Activated T-cell treated with anti-CD3 and anti-CD28 coated beads, Interleukin-2, amount 50 U/mL, for 48 hours (primary cell): ENCODE measurements around the gene ARHGEF17.

ENCODE experiments used
- DNase-seq, 2 experiments: peaks; one replicate each; pipeline ENCODE4 v3.0.0-alpha.2; 2020

Gene ARHGEF17

GRCh38 chr11:73383249-73384124 lies 75.4 kb downstream of the ARHGEF17 start:
- no peak for DNase-seq

DNA sequence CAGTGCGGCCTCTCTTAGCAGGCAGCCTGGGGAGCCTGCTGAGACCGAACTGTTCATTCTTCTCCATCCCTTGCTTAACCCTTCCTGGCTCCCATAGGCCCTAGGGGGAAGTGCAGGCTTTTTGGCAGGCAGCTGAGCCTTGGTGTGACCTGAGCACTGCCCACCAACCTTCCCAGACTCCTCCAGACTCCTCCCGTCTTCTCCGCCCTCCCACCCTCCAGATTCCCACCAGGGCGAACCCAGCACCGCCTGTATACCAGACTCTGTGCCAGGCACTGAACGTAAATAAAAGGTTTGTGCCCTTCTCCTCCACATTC lies 76.0 kb downstream of the ARHGEF17 start:
- no peak for DNase-seq

GRCh38 chr11:73384531-73384871 lies 76.4 kb downstream of the ARHGEF17 start:
- no peak for DNase-seq

- DNase-seq: peak in 1 of 2 experiments; percentile 46
Observed at GRCh38 chr11:73384872-73385689, 77.0 kb downstream of the ARHGEF17 start.

GRCh38 chr11:73386016-73386415 lies 77.9 kb downstream of the ARHGEF17 start:
- no peak for DNase-seq

- no peak for DNase-seq
Observed at GRCh38 chr11:73386546-73386945, 78.5 kb downstream of the ARHGEF17 start.

- DNase-seq: no peak
Observed at GRCh38 chr11:73387594-73388264, 79.7 kb downstream of the ARHGEF17 start.

DNA sequence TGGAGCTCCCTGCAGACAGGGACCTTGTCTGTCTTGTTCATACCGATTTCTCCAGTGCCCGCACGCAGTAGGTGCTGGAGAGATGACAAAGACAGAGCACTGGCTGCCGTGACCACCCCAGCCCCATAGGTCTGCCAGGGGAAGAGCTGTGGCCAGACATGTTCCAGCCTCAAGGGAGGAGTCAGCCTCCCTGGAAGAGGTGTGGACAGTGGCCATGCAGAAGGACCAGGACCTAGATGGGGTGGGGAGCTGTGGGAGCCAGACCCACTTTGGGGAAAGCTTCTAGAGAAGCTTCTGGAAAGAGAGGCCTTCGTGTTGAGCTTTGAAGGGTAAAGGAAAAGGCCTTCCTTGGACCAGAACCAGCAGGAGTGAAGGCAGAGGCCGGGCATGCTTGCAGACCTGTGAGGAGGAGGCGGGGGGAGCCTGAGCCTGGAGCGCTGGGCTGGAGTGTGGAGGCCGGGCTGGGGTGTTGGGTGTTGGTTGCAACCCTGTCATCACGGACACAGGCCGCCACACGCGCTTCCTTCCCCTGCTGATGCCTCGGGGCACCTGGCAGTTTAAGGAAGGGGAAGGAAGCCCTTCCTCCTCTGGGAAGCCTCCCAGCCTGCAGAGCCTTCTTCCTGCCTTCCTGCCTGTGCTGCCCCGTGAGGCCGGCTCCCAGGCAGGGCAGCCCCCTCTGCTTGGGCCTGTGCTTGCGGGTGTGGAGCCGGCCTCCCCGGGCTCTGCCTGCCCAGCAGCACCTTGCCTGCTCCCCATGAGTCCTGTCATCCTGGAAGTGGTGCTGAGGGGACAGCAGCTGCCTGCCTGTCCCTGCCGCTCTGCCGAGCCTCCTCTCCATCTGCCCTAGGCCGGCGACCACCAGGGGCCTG lies 80.4 kb downstream of the ARHGEF17 start:
- no peak for DNase-seq

DNA sequence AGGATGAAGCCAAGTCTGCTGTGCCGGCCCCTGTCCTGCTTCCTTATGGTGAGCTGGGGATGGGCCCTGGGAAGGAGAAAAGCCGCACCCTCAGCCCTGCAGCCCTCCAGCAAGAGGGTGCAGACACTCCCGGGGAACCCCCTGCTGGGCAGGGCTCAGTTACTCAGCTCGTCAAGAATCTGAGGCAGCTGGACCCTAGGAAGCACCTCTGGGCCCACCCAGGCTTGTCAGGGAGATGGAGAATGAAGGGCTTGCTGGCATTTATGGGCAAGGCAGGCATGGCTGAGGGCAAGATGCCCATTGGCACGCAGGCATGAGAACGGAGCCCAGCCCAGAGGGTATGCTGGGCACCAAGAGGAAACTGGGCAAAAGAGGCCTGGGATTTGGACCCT lies 81.1 kb downstream of the ARHGEF17 start:
- no peak for DNase-seq

GRCh38 chr11:73389916-73390315 lies 81.8 kb downstream of the ARHGEF17 start:
- no peak for DNase-seq

- DNase-seq: no peak
Observed at GRCh38 chr11:73390601-73391565, 82.8 kb downstream of the ARHGEF17 start.

DNA sequence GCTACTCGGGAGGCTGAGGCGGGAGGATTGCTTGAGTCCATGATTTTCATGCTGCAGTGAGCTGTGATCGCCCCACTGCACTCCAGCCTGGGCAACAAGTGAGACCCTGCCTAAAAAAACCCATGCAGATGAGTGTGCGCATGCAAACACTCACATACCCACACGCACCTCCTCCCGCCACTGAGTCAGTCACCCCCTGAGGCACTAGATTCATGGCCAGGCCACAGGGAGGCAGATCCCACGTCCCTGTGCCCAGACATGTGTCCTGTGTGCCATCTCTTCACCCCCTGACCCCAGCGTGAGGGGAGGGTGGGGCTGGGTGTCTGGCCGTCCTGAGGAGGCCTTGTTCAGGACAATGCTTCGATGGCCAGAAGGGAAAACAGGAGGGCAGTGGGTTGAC lies 83.6 kb downstream of the ARHGEF17 start:
- DNase-seq: no peak

DNA sequence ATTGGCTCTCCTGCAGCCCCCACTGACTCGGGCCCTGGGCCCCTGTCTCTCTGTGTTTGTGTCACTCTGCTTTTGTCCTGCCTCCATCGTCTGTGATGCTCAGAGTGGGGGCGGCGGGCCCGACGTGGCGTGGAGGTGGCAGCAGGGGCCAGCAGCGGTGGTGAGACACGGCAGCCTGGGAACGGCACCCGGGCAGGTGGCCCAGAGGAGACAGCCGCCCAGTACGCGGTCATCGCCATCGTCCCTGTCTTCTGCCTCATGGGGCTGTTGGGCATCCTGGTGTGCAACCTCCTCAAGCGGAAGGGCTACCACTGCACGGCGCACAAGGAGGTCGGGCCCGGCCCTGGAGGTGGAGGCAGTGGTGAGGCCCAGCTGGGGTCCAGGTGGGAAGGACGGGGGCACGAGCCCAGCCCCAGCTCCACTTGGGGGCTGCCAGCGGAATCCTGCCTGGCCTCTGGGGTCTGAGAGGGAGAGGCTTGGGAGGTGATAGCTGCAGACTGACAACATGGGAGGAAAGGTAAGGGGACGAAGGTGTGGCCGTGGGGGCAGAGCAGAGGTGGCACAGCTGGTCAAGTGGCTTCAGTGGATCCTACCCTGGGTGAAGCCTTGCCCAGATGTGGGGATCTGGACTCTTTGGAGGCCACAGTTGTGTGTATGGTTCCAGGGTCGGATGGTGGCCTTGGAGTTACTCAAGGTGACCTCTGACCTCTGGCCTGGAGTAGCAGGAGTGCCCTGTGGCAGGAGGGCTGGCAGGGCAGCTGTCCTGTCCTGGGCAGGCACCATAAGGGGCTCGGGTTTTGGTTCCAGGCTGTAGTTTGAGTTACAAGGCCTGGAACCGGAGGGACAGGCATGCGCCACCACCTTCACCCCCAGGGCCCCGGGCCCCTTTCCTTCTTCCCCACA lies 84.3 kb downstream of the ARHGEF17 start:
- no peak for DNase-seq

GRCh38 chr11:73393011-73393380 lies 84.9 kb downstream of the ARHGEF17 start:
- no peak for DNase-seq

- DNase-seq: peak; percentile 76 to 77
Observed at GRCh38 chr11:73393479-73394415, 85.7 kb downstream of the ARHGEF17 start.

GRCh38 chr11:73394416-73395296 lies 86.6 kb downstream of the ARHGEF17 start:
- no peak for DNase-seq

DNA sequence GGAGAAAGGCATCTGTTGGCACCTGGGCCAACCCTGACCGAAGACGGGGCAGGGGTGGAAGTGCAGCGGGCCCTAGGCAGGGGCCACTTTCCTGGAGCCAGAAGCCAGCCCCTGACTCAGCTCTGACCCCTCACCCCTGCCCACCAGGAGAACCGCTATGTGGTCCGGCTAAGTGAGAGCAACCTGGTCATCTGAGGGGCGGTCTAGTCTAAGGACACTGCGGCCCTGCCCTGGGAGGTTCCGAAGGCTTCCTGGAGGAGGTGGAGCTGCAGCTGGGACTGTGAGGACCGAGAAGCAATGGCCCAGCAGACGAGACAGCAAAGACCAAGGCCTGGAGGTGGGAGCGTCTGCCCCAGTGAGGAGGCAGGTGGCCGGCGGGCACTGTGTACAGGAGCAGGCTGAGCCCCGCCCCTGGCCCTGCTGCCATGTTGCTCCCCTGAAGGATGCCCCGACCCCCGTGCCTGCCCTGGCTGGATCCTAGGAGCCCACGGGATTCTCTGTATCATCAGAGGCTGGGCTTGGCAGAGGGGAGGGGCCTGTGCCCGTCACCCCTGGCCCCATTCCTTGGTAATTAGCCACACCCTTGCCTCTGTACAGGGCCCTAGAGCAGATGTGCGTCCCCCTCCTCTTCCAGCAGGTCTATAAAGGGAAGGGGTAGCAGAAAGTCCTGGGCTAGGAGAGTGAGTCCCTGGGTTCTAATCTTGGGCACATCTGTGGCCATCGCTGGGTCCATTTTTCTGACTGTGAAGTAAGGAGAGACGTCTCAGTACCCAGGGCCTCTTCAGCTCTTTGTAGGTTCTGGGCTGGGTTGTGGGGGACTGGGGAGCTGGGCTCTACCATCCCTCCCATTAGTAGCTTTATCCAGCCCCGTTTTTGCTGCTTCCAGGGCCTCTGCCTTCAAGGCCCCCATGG lies 87.5 kb downstream of the ARHGEF17 start:
- no peak for DNase-seq
